NCI-H1436 treated with DMSO at 0.1 percent for 48 hours (cell line): ENCODE results near the gene BAG5.

ENCODE experiments used
- DNase-seq: peaks from one replicate; lab custom pipeline; 2025; lab: John Stamatoyannopoulos, UW

The BAG5 gene

GRCh38 chr14:103563844-103564505 is 1.5 kb upstream of the BAG5 start:
- DNase-seq, result no peak

DNA sequence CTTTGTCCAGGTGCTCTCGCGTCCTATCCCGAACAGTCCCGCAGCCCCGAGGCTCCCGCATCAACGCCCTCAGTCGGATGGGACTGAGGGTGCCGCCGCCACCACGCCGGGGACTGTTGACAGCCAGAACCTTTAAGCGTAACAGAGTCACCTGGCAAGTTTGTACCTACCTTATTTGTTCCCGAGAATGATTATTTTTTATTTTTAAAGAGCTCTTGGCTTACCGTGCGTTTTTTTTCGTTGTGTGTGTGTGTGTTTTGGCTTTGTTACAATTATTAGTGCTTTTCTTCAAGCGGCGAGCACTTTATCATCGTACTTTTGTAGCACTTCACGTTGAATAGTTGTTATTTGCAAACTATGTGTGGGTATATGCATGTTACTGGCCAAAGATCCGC is 766 bp upstream of the BAG5 start:
- no peak for DNase-seq

GRCh38 chr14:103562179-103562428 is 353 bp downstream of the BAG5 start:
- no peak for DNase-seq

GRCh38 chr14:103561381-103562178 is 877 bp downstream of the BAG5 start:
- no peak for DNase-seq

DNA sequence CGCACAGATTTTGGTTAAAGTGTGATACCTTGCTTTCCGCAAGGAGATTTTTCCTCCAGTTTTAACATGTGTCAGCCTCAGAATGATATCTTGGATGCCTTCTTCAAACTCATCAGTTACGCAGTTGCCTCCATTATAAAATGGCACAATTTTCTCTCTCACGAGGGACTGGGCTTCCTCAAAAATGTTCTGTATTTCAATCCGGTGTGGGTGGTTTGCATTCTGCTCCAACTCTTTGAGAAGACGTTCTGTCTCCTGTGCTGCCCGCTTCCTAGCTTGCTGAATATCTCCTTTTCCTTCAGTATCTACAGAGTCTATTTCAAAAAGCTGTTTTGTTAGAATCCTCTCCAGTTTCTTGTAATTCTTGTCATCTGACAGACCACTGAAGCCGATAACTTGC is 1.8 kb downstream of the BAG5 start:
- DNase-seq, result no peak

GRCh38 chr14:103559766-103560165 is 2.7 kb downstream of the BAG5 start:
- no peak for DNase-seq

DNA sequence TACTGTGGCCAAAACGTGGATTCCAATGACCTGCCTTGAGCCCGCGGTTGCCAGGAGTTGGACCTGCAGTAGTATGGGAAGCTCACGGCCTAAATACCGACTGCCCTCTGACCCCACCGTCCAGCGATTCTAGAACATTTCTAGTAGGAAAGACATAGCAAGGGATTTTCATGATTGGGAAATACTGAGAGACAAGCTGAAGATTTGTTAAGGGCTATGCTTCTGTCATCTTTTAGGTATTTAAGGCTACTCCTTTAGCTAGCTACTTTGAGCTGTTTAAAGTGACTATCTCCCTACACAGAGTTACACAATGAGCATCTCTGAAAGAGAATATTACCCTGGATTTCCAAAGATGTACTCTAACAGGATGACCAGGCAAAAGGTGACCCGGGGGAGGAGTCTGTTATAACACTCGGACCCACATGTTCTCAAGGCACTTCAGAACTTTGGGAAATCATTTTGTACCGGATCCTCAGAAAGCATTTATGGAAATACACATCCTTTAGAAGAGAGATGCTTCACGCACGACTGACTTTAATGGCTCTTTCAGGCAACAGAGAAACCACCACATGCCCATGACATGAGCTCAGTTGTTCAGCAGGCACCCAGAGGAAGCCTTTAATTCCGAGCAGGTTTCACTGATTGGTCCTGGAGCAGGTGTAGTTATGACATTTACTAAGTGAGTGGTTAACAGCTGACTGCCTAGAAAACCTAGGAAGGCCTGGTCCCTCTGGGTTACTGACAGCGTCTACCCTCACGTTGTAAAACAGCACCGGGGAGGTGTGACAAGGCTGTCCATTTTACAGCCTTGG is 4.2 kb downstream of the BAG5 start:
- DNase-seq, result no peak

DNA sequence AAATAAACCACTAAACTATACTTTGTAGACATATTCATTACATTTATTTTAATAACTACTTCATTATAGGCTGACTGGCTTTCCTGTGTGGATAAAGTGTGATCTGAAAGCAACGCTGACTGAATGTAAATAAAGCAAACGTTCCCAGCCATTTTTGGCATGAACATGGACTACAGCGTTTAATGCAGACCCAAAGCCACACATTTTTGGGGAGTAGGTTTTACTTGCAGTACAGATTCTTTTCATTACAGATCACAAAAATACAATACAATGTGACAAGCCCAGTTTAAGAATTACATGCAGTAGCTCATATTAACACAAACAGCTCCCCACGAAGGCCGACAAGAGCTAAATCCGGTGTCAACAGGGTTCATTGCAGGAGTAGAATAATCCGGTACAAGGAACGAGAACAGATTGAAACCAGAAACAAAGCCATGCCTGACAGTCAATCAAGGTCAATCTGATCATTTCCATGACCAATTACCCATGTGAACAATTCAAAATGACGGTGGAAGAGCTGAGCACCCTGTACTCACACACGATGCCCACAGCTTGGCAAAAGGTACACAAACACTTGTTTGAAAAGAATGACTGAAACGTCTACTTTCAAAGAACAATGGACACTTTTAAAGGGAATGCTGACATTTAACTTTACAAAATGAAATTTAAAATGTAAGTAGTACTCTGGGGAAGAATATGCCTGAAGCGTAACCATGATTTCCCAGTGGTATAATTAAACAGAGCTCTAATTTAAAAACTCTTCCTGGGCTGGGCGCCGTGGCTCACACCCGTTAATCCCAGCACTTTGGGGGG is 5.3 kb downstream of the BAG5 start:
- DNase-seq, result no peak

GRCh38 chr14:103555559-103556337 is 6.7 kb downstream of the BAG5 start:
- no peak for DNase-seq

DNA sequence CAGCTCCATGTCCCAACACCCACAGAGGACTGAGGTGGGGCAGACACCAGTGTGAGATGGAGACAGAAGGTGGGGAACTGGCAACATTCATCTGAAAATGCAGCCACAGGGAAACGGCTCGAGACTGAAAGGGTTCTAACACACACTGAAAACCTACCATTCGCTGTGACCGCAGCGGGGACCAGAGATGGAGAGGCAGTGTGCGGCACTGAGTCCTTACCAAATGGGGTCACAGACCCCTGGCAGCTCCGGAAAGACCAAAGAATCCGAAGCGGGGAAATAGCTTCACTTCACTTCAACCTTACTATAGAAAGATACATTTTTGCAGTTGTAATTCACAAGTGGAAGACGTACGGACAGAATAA is 9.6 kb downstream of the BAG5 start:
- no peak for DNase-seq

- no peak for DNase-seq
These were observed 10.2 kb downstream of the BAG5 start for GRCh38 chr14:103552011-103552845.

GRCh38 chr14:103551338-103551762 is 11.1 kb downstream of the BAG5 start:
- DNase-seq, result no peak

GRCh38 chr14:103550451-103551337 is 11.8 kb downstream of the BAG5 start:
- no peak for DNase-seq

DNA sequence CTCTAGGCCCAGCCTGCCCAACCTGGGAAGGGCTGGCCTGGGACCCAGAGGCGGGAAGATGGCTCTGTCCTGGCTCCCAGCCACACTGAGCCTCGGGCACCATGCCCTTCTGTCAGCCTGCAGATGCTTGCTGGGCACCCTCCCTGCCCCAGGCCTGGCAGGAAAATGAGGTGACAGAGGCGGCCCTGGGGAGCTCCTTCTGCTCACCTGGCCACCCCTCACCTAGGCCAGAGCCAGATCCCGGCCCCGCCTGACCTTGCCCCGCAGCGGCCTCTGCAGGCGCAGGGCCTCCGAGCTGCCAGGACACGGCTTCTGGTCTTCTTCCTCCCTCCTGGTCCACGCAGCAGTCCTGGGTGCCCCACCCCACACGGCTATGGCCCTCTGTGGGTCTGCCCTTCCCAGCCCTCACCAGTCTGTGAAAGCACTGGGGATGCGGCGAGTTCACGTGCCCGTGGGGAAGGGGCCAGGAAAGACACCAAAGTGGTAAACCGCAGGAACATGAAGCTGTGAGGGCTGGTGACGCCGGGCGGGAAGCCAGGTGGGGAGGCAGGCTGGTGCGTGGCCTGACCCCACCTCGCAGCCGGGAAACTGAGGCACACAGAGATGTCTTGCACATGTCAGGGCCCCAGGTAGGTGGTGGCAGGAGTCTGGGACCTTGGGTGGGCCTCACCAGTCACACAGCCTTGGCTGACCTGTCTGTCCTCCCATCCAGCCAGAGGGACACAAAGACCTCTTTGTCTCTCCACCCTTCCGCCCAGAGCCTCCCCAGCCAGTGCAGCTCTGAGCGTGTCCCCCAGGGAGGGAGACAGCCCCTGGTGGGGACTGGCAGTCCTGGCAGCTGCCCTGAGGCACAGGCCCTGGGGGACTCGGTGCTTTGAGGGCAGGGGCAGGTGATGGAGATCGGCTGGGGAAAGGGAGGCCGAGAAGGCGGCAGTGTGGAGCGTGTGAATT is 12.8 kb downstream of the BAG5 start:
- no peak for DNase-seq

- no peak for DNase-seq
These were observed 13.8 kb downstream of the BAG5 start for GRCh38 chr14:103548463-103549351.

GRCh38 chr14:103547941-103548462 is 14.5 kb downstream of the BAG5 start:
- DNase-seq, result no peak

DNA sequence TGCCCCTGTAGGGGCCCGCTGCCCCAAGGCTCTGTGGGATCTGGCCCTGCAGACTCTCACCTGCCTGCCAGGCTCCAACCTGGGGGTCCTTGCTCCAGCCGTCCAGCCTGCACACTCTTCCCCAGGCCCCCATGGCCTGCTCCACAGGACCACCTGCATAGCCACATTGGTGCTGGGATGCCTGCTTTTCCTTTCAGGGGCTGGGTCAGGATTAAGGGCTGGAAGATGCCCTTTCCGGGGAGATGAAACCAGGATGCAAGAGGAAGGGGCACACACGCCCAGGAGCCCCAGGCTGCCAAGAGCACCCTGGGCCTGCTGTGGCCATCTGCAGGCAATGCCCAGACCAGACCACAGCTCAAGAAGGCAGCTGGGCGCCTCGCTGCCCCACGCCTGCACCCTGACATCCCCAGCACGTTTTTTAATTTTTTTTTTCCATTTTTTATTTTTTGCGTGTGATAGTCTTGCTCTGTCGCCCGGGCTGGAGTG is 15.0 kb downstream of the BAG5 start:
- DNase-seq, result no peak
